ENCODE results near the gene SIRT1.
"Not testable (repeated sequence)": the region's sequence is repeated elsewhere in the genome, so short reads cannot be mapped to it uniquely, and the experiment has no call there.

SIRT1 gene

DNA sequence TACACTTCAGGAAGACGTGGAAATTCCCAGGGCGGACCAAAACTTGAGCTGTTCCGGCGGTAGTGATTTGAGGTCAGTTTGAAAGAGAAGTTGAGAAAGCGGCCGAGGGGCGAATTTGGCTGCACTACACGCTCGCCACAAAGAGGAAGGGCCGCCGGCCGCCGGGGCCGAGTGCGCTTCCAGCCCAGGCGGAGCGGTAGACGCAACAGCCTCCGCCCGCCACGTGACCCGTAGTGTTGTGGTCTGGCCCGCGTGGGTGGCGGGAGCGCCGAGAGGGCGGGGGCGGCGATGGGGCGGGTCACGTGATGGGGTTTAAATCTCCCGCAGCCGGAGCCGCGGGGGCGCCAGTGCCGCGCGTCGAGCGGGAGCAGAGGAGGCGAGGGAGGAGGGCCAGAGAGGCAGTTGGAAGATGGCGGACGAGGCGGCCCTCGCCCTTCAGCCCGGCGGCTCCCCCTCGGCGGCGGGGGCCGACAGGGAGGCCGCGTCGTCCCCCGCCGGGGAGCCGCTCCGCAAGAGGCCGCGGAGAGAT lies at the start of gene SIRT1:
Gene SIRT1 (plus strand): TSS at position 344 of the 529 bp plus-strand sequence. CDS start 66 bp downstream, at position 410.
- TF ChIP-seq CTCF (conservative IDR thresholded peaks at IDR 0.05) = no peak; the same call in 1 of the 2 replicates
- TF ChIP-seq ZFX (IDR thresholded peaks at IDR 0.05) = no peak
- peak within 1 kb of the TSS; percentile 86 for H3K27ac ChIP-seq

DNA sequence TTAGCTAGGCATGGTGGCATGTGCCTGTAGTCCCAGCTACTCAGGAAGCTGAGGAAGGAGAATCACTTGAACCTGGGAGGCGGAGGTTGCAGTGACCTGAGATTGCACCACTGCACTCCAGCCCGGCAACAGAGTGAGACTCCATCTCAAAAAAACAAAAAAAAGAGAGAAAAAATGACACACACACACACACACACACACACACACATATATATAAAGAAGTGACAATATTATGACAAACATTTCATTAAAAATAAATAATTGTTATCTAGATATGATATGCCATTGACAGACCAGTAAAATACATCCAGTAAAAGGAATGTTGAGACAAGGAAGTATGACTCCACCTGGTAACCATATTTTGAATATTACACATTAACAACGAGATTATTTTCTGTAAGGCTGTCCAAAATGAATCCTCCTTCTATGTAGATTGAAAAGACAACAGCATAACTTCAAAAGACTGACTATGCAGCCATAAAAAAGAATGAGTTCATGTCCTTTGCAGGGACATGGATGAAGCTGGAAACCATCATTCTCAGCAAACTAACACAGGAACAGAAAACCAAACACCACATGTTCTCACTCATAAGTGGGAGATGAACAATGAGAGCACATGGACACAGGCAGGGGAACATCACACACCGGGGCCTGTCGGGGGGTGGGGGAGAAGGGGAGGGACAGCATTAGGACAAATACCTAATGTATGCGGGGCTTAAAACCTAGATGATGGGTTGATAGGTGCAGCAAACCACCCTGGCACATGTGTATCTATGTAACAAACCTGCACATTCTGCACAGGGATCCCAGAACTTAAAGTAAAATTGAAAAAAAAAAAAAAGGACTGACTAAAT lies 48.7 kb upstream of the SIRT1 start:
- not testable (repeated sequence) for H3K27ac ChIP-seq

- no peak for TF ChIP-seq CTCF (conservative IDR thresholded peaks at IDR 0.05)
- TF ChIP-seq ZFX (IDR thresholded peaks at IDR 0.05) = no peak
- H3K27ac ChIP-seq = no peak overlapping the region
These were observed 48.0 kb upstream of the SIRT1 start for GRCh38 chr10:67836488-67836887.

GRCh38 chr10:67836972-67837371 lies 47.5 kb upstream of the SIRT1 start:
- H3K27ac ChIP-seq = no peak overlapping the region
- TF ChIP-seq CTCF (conservative IDR thresholded peaks at IDR 0.05) (no peak), ZFX (IDR thresholded peaks at IDR 0.05) (no peak)

DNA sequence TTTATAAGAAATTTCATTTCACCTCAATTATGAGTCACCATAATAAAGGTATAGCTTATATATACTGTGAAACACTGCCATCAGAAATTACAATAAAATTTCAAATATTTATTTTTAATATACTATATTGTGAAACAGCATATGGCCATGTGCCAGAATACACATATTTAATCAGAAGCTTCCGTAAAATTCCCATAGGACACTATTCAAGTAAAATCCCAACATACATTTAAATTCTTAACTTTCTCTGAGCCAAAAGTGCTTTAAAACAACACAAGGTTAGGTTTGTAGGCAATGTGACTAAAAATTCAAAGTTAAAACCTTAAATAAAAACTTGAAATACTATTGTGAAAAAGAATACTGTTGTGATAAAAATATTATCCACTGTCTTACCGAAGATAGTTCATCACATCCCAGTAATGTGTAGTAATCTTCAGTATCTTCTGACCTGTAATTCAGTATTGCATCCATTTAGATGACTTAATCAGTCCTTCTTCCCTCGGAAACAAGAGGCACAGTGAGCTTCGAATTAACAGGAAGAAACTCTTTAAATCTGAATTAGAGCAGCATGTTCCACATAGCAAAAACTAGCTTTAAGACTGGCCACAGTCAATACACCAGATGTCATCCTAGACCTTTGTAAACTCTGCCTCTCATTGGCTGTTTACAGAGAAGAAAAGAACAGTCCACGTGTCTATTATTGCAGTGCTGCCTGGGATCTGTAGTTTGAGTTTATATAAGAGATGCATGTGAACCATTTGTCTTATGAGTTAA lies 46.7 kb upstream of the SIRT1 start, which contains the start of gene DNAJC12:
Gene DNAJC12 (minus strand): TSS at position 648 of the 774 bp plus-strand sequence. CDS start 177 bp downstream, at position 471.
- TF ChIP-seq CTCF (conservative IDR thresholded peaks at IDR 0.05) (no peak), ZFX (IDR thresholded peaks at IDR 0.05) (no peak)
- no peak within 1 kb of the TSS for H3K27ac ChIP-seq

DNA sequence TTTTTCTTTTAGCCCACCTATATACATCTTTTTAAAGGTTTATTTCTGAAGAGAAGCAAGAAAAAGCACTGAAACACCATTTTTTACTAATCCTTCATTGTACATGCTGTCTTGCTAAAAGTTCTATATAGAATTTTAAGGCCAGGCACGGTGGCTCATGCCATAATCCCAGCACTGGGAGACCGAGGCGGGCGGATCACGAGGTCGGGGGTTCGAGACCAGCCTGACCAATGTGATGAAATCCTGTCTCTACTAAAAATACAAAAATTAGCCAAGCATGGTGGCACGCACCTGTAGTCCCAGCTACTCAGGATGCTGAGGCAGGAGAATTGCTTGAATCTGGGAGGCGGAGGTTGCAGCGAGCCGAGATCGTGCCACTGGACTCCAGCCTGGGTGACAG lies 44.9 kb upstream of the SIRT1 start:
- H3K27ac ChIP-seq = not testable (repeated sequence)

DNA sequence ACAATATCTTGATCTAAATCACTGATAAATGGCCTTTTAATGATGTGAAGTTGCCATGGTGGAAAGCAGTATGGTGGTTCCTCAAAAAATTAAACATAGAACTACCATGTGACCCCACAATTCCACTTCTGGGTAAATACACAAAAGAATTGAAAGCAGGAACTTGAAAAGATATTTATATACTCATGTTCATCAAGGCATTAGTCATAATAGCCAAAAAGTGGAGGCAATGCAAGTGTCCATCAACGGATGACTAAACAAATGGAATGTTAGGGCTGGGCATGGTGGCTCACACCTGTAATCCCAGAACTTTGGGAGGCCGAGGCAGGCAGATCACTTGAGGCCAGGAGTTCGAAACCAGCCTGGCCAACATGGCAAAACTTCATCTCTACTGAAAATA lies 44.5 kb upstream of the SIRT1 start:
- no peak overlapping the region for H3K27ac ChIP-seq
- TF ChIP-seq ZFX (IDR thresholded peaks at IDR 0.05) = no peak

GRCh38 chr10:67841737-67842136 lies 42.7 kb upstream of the SIRT1 start:
- H3K27ac ChIP-seq = no peak overlapping the region
- TF ChIP-seq ZFX (IDR thresholded peaks at IDR 0.05) = no peak
- no peak for TF ChIP-seq CTCF (conservative IDR thresholded peaks at IDR 0.05)
